Hepatocyte (in vitro differentiated cells): ENCODE results near the gene CLIC4. TPM values are rescaled to one million over a fixed set of nuclear protein-coding genes. Genes with fewer than 3 reads are reported as not detected.

Source experiments
- DNase-seq: peaks from one replicate; pipeline ENCODE4 v3.0.0-alpha.2; 2016; ENCODE audit warnings: low spot score
- H2AFZ ChIP-seq: fragments of 200-600 bp; sonication (generic); 2 replicates; pipeline ENCODE4 v1.6.0; 2016; ENCODE audit warnings: antibody characterized with exemption, mild to moderate bottlenecking
- H3K27ac ChIP-seq: fragments of 200-600 bp; sonication (generic); 2 replicates; pipeline ENCODE4 v1.5.1; 2016; ENCODE audit warnings: mild to moderate bottlenecking
- H3K27me3 ChIP-seq: fragments of 200-600 bp; sonication (generic); 2 replicates; pipeline ENCODE4 v1.6.1; 2016
- H3K36me3 ChIP-seq: fragments of 200-600 bp; sonication (generic); replicated peaks from 2 replicates; pipeline ENCODE4 v1.5.1; 2016; ENCODE audit warnings: low read depth; ENCODE audit not compliant: insufficient read depth
- H3K4me1 ChIP-seq: fragments of 200-600 bp; sonication (generic); 2 replicates; pipeline ENCODE4 v1.5.1; 2016; ENCODE audit warnings: mild to moderate bottlenecking, moderate library complexity; ENCODE audit not compliant: insufficient read depth
- H3K4me2 ChIP-seq: fragments of 200-600 bp; sonication (generic); 2 replicates; pipeline ENCODE4 v1.6.0; 2016
- H3K4me3 ChIP-seq: fragments of 200-600 bp; sonication (generic); 2 replicates; pipeline ENCODE4 v1.5.1; 2016; ENCODE audit warnings: mild to moderate bottlenecking
- H3K79me2 ChIP-seq: fragments of 200-600 bp; sonication (generic); 2 replicates; pipeline ENCODE4 v1.6.0; 2017; ENCODE audit warnings: mild to moderate bottlenecking
- H3K9me2 ChIP-seq: fragments of 200-600 bp; sonication (generic); replicated peaks from 2 replicates; pipeline ENCODE4 v1.6.0; 2017; ENCODE audit warnings: mild to moderate bottlenecking; ENCODE audit not compliant: insufficient read depth
- H3K9me3 ChIP-seq: fragments of 200-600 bp; sonication (generic); 2 replicates; pipeline ENCODE4 v1.5.1; 2016; ENCODE audit warnings: low read depth, mild to moderate bottlenecking
- H4K20me1 ChIP-seq: fragments of 200-600 bp; sonication (generic); 2 replicates; pipeline ENCODE4 v1.6.0; 2016; ENCODE audit warnings: mild to moderate bottlenecking; ENCODE audit not compliant: insufficient read depth, poor library complexity, severe bottlenecking
- CTCF ChIP-seq: fragments of 200-600 bp; sonication (generic); IDR thresholded peaks from 2 replicates; pipeline ENCODE4 v1.5.1; 2016; ENCODE audit warnings: antibody characterized with exemption, mild to moderate bottlenecking; ENCODE audit not compliant: poor library complexity
- EZH2 ChIP-seq: fragments of 200-600 bp; sonication (generic); IDR thresholded peaks from 2 replicates; pipeline ENCODE4 v1.6.1; 2016; ENCODE audit warnings: antibody characterized with exemption, mild to moderate bottlenecking, borderline replicate concordance
- EZH2phosphoT487 ChIP-seq: fragments of 200-600 bp; sonication (generic); IDR thresholded peaks from one replicate; pipeline ENCODE4 v1.6.1; 2018; ENCODE audit warnings: antibody characterized with exemption, mild to moderate bottlenecking, low read depth, moderate library complexity; ENCODE audit not compliant: unreplicated experiment, severe bottlenecking
- WGBS: methylation state at CpG from one replicate; pipeline ENCODE4 v1.1.6; 2016; ENCODE audit warnings: low lambda C conversion rate; ENCODE audit errors: missing lambda C conversion rate; 5-methylcytosine and 5-hydroxymethylcytosine counted together
- polyA plus RNA-seq: library from polyadenylated mRNA; unstranded; fragments of >200 nt; fragmentation: Nextera tagmentation; extraction: Ambion mirVana; gene quantifications from 2 replicates; pipeline ENCODE4 v1.2.1, GENCODE V29; 2016
- total RNA-seq: library from RNA; depleted of rRNA; stranded (reverse); fragments of >200 nt; gene quantifications from 2 replicates; pipeline ENCODE4 v1.2.3, GENCODE V29; 2014

Gene CLIC4
- total and polyA plus RNA-seq, 2 experiments from 2014 or later, result 146 to 259 TPM

GRCh38 chr1:24761582-24761981 is 16.3 kb downstream of the CLIC4 start:
- H3K27me3 ChIP-seq, result no peaks in the 10 kb centered on the region
- peaks cover 75% of the 10 kb centered on the region for H4K20me1 ChIP-seq
- no peaks in the 10 kb centered on the region for H3K9me3 ChIP-seq
- no peaks in the 10 kb centered on the region for H3K9me2 ChIP-seq
- H2AFZ ChIP-seq, result no peak overlapping the region
- no peak for DNase-seq
- H3K79me2 ChIP-seq, result peaks cover 99% of the 10 kb centered on the region
- no peaks in the 10 kb centered on the region for H3K36me3 ChIP-seq
- no peak overlapping the region for H3K4me2 ChIP-seq
- TF ChIP-seq CTCF (no peak), EZH2phosphoT487 (no peak), EZH2 (no peak)
- H3K4me1 ChIP-seq, result peaks cover 8% of the 10 kb centered on the region
- H3K4me3 ChIP-seq, result no peak overlapping the region
- no peak overlapping the region for H3K27ac ChIP-seq
- WGBS, result 93% methylated on average over 1 of the region's 1 CpG

GRCh38 chr1:24762133-24762676 is 17.0 kb downstream of the CLIC4 start:
- Histone ChIP-seq H3K9me3 (no peaks in the 10 kb centered on the region), H3K4me1 (peaks cover 8% of the 10 kb centered on the region), H4K20me1 (peaks cover 70% of the 10 kb centered on the region), H3K36me3 (no peaks in the 10 kb centered on the region), H3K4me2 (no peak overlapping the region), H3K9me2 (no peaks in the 10 kb centered on the region), H3K27me3 (no peaks in the 10 kb centered on the region), H3K4me3 (no peak overlapping the region), H3K79me2 (peaks cover 98% of the 10 kb centered on the region), H2AFZ (no peak overlapping the region), H3K27ac (no peak overlapping the region)
- TF ChIP-seq CTCF (no peak), EZH2phosphoT487 (no peak), EZH2 (no peak)
- DNase-seq, result no peak
- 91% methylated on average over 3 of the region's 3 CpGs for WGBS

GRCh38 chr1:24763671-24764070 is 18.4 kb downstream of the CLIC4 start:
- Histone ChIP-seq H2AFZ (no peak overlapping the region), H4K20me1 (peaks cover 60% of the 10 kb centered on the region), H3K27me3 (no peaks in the 10 kb centered on the region), H3K4me2 (no peak overlapping the region), H3K9me3 (no peaks in the 10 kb centered on the region), H3K9me2 (no peaks in the 10 kb centered on the region), H3K4me3 (no peak overlapping the region), H3K27ac (peak overlapping the region; percentile 11), H3K36me3 (no peaks in the 10 kb centered on the region), H3K79me2 (peaks cover 98% of the 10 kb centered on the region), H3K4me1 (peaks cover 8% of the 10 kb centered on the region)
- no peak for DNase-seq
- TF ChIP-seq EZH2phosphoT487, result no peak
- no peak for TF ChIP-seq EZH2
- no peak for TF ChIP-seq CTCF
- 76% methylated on average over 3 of the region's 3 CpGs for WGBS
